Measurements from ENCODE around the gene CYP19A1.

Gene CYP19A1

DNA sequence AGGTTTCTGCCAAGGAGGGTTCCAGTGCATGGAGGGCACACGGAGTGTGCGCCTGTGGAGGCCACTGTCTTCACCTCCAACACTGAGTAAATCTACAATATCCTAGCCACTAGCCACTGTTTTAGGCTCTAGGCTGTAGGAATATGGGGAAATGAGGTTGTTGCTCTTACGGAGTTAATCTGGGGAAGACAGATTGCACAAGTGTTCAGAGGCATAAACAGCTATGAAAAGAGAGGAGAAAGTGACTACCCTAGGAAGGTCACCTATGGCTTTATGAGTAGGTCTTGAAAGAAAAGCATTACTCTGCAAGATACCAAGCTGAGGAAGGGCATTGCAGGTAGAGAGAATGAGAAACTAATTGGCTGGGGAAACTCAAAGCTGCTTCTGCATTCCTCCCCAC, 85.7 kb downstream of the CYP19A1 start:
- no peak for DNase-seq

DNA sequence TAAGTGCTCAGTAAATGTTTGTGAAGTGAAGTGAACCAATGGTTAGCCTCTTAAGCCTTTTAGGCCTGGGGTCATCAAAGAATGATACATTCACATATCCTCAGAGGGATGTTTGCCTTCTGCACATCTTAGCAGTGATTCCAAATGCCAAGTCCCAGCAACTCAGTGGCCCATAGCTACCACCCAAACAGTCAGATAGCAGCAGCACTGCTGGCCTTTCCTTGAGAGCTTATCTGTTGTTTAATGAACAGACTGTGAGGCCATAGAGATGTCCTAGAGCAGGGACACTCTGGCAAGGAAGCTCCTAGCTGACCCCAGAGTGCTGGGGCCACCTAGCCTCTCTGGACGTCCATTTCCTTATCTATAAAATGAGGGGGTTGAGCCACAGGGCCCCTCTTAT, 86.8 kb downstream of the CYP19A1 start:
- no peak for DNase-seq

DNA sequence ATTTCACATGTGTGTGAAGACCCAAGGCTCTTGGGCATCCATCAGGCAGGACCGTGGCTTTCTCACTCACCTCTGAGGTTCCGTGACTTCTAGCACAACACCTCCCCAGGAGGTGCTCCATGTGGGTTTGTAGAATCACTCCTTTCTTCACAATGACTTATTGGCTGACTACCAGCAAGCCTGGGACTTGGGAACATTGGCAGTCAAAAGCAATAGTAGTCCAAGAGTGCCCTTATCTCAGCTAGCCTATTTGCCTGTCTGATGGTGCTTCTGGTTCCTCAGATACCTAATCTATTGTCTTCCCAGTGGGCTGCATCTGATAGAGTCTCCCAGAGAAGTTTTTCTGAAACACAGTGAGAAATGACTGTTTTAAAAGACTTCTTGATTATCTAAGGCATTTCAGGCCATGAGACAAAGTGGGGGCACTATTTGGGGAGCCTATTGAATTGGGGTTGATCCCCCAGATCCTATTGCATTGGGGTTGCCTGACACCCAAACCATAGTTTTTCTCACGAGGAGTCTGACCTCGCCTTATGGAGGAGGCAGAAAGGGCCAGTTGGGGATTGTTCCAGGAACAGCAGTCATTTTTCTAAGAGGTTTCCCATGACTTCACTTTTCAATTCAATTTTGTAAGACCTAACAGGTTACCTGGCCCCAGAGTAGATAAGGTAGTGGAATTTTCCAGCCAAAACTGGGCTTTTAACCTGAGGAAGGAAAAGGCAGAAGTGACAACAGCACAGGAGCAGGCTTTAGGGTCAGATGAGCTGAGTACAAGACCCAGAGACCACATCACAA, 88.0 kb downstream of the CYP19A1 start:
- no peak for DNase-seq

DNA sequence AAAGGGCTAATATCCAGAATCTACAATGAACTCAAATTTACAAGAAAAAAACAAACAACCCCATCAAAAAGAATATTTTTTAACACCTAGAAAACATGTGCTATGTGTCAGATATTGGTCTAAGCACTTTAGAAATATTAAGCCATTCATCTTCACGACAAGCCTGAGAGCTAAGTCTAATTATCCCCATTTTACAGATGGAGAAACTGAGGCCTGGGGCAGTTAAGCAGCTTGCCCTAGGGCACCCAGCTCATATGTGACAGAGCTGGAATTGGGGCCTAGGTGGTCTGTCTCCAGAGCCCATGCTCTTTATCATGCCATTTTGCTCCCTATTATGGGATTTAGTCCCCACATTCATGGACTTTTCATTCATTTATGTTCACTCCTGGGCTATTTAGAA, 92.8 kb downstream of the CYP19A1 start:
- no peak for DNase-seq

DNA sequence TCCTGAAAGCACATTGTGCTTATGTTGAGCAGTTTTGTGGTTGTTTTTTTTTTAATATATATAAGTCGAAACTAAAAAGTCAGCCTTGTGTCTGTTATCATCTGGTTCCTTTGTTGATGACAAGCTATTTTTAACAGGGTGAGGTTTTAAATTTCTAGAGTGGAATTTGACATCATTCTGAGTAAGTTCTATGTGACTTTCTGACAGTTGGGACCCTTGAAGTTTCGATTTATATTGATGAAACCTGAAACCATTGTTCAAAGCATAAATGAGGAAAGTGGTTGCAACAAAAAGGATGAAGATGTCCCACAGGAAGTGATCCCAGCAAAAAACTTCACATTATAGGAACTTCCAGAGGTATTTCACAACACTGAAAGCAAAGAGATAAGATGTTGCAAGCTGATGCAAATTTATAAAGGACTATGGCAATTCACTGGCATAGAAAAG, 94.0 kb downstream of the CYP19A1 start:
- DNase-seq: no peak

DNA sequence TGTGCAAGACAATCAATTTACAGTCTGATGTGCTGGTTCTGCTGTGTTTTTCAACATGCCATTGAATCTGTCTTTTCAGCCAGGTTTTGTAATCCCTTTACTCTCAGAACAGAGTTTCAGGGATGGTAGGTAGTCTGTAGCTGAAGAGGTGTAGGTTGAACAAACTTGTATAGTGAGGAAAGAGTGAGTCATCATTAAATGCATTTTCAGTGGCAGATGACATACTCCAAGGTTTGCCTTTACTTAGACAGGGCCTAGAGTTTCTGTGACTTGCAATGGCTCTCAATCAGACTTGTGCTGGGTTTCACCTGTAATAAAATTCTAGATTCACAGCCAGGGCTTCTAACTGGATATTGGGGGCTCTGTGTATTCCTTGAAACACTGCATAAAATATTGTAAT, 94.6 kb downstream of the CYP19A1 start:
- no peak for DNase-seq

DNA sequence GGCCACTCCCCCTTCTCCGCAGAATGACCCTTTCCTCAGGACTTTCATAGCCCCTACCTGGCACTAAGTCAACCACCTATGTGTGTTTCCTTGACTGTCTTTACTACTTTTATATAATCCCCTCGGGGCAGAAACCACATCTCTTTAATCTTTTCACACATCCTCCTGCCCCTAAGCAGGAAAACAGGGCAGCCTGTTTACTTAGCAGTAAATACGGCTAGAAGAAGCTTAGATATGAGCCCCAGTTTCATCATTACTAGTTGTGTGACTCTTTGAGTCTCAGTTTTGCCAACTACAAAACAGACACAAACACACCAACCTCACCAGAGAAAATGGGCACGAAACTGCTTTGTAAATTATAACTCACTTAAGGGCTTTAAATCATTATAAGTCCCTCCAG, 98.3 kb downstream of the CYP19A1 start:
- no peak for DNase-seq

DNA sequence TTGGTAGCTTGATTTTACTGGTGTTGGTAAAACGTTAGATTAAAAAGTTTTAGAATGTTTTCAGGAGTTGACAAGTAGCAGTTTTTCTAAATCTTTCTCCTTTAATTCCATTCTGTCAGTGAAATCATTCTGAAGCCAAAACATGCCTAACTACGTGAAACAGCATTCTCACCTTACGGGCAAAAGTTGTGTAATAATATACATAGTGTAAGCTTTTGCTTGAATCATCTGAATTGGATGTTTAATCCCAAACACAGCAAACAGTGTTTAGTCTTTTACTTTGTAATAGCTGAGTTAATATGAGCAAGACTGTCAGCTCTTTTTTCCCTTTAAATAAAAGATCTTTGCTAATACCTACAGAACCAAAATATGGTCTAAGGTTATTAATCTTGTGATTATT, 100.6 kb downstream of the CYP19A1 start:
- DNase-seq: no peak

DNA sequence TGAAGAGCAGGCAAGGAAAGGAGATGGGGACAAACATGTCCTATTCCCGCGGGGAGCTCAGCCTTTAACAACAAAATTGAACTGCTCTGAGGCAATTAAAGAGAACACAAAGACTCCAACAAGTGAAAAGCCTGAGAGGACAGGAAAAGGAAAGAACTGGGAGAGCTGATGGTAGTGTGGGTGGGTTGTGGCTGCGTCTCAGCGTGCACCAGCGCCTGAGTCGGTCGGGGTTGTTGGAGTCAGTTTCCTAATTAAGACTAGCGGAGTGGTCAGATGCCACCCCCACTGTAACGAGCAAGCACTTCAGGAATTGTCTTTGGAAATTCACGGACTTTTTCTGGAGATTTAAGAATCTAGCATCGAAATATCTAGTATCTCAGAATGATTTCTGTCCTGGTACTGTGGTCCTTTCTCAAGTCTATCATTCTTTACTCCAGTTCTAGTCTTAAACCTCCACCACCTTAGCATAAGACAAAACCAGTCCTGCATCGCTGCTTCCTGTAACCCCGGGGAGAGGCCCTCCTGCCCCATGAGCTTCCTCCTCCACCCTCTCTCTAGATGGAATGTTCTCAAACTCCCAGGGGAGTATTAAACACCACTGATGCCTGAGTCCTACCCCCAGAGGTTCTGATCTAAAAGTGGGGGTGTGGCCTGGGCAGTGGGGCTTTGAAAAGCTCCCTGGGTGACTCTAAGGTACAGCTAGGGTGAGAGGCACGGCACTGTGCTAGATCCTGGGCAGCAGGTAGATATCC, 104.0 kb downstream of the CYP19A1 start:
- DNase-seq: no peak

DNA sequence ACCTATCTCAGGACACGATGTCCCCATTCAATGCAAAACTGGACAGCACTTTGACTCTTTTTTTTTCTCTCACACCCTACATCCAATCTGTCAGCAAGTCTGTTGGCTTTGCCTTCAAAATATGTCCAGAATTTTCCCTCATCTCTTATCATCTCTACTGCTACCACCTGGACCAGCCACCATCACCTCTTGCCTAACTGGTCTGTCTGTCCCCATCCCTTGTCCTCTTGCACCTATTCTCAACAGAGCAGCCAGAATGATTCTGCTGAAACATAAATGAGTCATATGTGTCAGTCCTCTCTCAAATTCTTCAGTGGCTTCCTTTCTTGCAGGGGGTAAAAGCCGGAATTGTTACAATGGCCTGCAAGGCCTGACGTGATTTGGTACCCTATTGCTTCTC, 105.8 kb downstream of the CYP19A1 start:
- no peak for DNase-seq

DNA sequence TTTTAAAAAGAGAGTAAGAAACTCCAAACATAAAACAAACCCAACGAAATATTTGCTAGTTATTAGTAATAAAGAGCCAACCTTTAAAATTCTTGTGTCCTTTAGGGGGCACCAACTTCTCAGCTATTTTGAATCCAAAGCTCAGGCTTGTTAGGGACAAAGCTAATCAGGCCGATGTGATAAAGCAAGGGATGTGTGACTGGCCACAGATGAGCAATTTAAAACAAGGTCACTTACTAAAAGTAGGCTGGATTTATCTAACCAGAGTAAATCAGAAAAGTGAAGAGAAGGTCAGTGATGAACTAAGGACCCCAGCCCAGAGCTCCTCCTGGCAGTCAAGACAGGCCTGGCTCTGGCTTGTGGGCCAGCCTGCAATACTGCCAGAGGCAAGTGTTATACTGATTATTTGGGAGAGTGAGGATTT, 108.5 kb downstream of the CYP19A1 start:
- DNase-seq: peak; percentile 4 to 32

DNA sequence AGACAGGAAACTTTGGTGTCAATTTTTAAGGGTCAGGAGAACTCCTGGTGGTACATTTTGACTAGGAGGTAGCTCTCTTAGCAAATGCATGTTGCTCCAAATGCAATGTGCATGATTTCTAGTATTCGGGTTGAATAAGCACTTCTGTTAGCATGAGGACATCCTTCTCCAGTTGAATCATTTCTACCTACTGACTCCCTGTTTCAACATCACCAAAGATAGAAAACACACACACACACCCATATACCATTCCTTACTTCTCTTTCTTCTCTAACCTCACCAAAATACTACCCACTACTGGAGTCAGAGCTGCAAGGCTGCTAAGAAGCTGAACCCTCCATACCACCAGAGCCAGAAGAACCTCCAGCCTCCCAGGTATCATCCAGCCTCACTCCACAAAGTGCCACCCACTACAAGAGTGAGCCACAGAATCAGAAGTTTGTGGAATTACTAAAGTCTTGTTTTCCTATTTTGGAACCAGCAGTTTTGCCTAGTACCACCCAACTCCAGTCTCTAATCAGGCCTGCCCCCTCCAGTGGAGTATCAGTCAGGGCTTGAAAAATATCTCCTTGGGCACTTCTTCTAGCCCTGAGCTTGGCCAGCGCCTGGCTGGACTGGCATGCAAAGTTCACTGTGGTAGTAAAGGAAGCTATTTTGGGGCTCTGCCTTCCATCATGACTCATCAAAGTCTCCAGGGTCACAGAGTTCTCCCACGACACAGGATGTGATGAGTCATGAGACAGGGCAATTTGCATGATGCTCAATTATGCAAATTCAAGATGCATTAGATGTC, 110.3 kb downstream of the CYP19A1 start:
- DNase-seq: no peak

DNA sequence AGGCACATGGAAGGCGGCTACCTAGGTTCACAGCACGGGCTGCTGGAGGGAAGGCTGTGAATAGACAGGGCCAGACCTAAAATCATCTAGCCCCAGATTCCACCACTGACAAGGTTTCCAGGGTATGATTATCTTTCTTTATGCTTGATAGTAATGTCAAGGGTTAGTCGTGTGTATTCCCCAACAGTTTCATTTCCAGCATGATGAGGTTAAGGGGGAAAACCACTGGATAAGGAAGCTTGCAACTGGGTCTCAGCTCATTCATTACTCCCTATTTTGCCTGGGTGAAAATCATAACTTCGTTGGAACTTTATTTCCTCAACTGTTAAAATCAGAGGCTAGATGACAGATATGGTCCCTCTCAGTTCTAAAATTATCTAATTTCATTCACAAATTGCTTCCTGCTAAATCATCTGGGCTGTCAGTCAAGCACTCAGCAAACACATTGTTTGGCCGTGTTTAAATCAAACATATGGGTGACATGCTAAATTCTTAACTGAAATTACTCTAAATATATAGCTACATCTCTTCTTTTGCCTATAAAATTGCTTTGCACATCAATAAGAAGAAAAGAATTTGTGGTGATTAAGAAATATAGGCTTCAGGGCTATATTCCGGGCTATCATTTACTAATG, 111.7 kb downstream of the CYP19A1 start:
- no peak for DNase-seq

DNA sequence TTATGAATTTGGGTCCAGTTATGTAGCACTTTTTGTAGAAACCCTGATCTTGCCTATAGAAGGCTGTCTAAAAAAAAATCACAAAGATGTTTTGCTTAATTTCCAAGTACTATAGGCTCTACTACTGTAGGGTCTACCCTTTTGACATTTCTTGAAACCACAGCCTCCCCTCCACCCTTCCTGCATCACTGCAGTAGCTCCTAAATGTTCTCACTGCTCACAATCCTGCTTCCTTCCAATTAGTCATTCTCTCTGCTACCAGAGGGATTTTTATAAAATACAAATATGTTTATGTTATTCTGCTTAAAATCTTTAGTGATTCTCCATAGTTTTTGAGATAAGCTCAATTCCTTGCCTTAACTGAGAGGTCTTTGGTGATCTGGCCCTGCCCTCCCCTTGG, 114.0 kb downstream of the CYP19A1 start:
- no peak for DNase-seq

DNA sequence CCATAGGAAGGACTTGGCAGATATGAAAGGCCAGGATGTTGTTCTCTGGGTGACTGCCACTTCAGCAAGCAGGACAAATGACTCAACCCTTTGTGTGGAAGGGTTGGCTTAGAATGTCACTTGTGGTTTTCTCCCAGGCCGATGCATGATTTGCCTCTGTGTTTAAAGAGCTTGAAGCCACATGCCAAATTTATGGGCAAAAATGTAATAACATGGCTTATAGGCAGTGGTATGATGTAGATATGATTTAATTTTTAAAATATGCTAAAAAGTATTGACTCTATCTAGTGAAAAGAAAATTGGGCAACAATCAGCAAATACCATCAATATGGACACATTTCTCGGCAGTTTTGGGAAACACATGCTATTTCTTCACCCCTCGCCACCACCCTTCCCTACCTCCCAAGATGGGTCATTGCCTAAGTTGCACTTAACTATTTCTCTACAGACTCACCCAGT, 114.6 kb downstream of the CYP19A1 start:
- DNase-seq: no peak

DNA sequence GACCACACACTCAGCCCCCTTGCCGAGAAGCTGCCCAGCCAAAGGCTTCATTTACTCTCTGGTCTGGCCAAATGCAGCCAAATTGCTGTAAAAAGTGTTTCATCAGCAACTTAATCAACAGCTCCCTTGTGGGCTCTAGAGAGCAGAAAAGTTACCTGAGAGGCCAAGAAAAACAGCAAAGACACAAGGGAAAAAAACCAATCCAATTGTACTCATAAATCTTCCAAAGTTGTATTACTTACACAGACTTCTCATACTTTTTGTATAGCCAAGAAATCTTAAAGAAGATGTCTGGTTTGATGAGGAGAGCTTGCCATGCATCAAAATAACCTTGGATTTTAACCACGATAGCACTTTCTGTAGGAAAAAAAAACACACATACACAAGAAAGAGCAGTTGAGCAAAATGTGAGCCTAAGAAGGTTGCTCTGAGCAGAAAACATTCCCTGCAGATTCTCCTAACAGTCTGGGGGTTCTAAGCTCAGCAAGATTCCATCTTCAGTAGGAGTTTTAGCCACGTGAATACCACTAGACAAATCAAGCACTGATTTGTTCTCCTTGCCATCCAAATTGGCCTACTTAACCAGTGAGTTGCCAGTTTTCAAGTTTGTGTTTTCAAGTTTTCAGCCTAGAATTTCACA, 120.0 kb downstream of the CYP19A1 start:
- DNase-seq: no peak

DNA sequence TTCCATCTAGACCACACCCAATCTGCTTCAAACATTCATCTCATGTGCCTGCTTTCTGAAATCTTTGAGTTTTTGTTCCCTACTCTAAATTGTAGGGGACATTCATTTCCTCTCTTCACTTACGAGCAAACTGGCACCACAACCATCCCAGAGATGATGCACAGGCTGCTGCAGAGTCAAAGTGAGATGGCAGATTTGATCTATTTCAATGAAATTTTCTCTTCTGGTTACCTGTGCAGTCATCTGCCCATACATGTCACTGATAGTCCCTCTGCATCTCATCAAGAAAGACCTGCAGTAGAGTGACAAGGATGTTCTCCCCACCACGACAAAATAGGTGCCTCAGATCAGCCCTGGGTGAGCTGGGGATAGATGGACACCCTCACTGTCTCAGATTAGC, 125.5 kb downstream of the CYP19A1 start:
- no peak for DNase-seq

DNA sequence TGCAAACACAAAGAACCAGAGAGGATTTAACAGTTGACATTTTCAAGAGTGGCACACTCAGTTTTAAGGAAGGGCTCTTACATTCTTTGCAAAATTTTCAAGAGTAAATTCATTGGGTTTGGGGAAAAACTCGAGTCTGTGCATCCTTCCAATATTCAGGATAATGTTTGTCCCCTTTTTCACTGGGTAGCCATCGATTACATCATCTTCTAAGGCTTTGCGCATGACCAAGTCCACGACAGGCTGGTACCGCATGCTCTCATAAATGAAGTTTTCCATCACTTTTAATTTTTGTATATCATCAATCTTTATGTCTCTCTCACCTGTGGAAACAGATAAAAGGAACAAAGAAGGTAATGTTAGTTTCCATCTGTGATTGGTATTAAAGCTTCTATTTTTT, 126.2 kb downstream of the CYP19A1 start:
- DNase-seq: no peak

DNA sequence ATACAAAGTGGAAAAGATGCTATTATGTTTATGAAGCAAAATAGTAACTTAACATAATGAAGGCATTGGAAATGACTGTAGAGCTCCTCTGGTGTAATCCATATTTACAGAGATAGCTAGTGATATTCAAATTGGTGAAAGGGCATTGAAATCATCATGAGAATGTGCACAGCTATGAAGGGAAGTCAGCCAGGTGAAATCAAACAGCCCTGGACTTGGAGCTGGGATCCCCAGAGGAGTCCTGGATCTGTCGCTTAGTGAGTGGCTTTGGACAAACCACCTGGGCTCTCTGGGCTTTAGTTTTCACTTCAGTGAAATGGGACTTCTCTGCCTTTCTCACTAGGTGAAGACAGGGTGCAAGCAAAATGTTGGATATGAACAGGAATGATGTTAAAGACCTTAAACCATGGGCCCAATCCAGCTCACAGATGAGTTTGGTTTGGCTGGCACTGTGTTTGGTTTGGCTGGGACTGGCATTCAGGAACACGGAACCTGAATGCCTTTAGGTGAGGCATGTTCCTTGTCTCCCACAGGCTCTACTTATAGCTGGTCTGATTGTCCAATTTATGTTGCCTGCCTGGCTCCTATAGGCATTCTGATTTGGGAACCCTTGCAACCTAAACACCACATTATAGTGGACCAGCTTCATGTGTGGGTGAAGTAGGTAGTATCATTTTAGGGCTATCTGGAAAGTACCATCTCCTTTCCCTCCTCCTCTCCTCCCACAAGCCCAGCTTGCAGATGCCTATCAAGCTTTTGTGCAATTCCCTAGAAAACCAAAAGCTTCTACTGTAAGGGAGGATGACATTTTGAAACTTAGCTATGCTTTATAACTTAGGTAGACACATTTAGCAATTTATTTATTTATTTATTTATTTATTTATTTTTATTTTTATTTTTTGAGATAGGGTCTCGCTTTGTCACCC, 133.1 kb downstream of the CYP19A1 start:
- no peak for DNase-seq

DNA sequence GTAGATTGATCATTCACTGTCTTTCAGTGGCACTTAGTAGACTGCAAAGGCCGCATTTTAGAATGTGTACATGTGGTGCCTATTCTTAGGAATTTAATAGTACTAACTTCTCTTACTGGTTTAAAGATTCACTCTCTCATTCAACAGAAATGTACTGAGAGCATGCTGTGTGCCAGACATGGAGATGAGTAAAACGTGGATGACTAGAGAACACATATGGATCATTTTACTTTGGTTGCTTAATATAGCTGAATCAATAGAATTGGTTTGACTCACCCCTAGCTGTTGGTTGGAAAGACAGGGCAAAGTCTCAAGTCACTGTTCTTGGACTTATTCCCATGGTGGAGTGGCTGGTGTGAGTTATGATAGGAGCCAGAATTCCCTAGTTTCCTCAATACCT, 134.6 kb downstream of the CYP19A1 start:
- DNase-seq: no peak

DNA sequence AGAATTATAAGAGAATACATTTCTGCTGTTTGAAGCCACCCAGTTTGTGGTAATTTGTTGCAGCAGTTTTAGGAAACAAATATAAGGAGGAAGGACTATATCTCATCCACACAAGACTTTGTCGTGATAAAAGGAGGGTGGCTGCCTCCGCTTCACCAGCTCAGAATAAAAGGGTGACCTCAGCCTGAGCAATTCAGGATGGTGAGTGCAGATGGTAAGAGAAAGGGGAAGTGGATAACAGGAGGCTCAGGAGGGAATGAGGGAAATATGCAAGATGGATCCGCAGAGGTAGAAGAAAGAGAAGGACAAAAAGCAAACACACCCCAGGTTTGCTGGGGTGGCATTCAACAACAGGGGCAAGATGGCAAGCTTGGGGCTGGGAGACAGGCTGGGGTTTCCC, 135.6 kb downstream of the CYP19A1 start:
- no peak for DNase-seq
